ENCODE results near the gene NTSR1.
A peak's percentile ranks its signal among the peaks of the same experiment; 100 is the strongest.

NTSR1 gene

DNA sequence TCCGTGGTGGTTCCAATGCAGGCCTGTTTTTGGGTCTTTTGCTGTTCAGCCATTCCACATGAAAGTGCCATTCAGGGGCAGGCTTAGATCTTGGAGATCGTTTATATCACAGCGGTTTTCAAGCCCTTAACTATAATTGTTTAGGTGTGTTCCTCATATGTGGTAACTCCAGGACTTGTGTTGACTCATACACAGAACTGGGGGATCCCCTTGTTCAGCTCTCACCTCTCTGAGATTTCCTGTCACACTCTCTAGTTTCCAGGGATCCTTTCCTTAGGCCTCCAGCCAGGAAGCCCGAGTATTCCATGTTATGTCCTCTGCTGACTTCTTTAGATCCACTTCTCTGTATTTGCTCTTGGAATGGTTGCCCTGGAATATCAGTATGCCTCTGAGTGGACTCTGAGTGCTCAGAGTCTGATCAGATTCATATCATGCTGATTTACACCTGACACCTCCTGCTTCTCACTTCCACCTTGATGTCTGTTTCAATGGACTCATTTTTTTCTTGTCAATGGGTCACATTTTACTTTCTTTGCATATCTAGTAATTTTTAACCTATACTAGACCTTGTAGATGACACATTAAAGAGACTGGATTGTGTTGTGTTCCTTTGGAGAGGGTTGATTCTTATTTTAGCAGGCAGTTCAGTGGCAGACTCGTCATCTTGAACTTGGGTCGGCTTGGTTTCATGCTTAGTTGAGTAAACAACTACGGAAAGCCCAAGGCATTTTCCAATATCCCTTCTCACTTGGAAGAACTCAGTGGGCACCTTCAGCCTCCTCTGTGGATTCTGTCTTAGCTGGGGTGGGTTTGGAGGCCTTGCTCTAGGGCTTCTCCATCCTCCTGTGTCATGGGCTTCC is 13.1 kb downstream of the NTSR1 start:
- Mint-ChIP-seq H3K27ac (no peak overlapping the region), H3K4me1 (peaks cover 28% of the 10 kb centered on the region), H3K27me3 (no peaks in the 10 kb centered on the region), H3K9me3 (peaks cover 24 to 29% of the 10 kb centered on the region in 2 donors), H3K4me3 (peak overlapping the region in 1 of 2 donors; percentile 5)
- ATAC-seq (peak; percentile 93), DNase-seq (peak in 1 of 2 donors; percentile 25)

DNA sequence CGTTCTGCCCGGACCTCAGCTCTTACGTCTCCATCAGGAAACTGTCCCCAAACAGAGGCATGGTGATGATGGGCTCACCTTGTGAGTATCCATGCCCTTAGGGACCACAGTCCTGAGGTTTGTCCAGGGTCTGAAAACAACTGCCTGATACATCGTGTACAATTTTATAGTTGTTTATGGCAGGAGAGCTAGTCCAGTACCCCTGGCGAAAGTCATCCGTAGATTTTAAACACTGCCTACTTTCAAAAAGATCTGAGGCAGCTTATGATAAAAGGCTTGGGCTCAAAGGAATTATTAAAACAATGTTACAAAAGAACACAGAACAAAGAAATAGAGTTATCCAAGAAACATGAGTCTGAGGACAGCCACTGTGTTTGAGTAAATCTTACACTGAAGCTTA is 14.0 kb downstream of the NTSR1 start:
- Mint-ChIP-seq H3K4me1 (peaks cover 25% of the 10 kb centered on the region), H3K9me3 (peaks cover 24 to 29% of the 10 kb centered on the region in 2 donors), H3K4me3 (no peak overlapping the region), H3K27me3 (no peaks in the 10 kb centered on the region), H3K27ac (no peak overlapping the region)
- DNase-seq = no peak
- ATAC-seq = no peak

GRCh38 chr20:62723351-62723750 is 14.7 kb downstream of the NTSR1 start:
- Mint-ChIP-seq H3K27me3 (no peaks in the 10 kb centered on the region), H3K4me3 (no peak overlapping the region), H3K9me3 (peaks cover 24 to 29% of the 10 kb centered on the region in 2 donors), H3K4me1 (peaks cover 28% of the 10 kb centered on the region), H3K27ac (no peak overlapping the region)
- ATAC-seq (no peak), DNase-seq (no peak)

DNA sequence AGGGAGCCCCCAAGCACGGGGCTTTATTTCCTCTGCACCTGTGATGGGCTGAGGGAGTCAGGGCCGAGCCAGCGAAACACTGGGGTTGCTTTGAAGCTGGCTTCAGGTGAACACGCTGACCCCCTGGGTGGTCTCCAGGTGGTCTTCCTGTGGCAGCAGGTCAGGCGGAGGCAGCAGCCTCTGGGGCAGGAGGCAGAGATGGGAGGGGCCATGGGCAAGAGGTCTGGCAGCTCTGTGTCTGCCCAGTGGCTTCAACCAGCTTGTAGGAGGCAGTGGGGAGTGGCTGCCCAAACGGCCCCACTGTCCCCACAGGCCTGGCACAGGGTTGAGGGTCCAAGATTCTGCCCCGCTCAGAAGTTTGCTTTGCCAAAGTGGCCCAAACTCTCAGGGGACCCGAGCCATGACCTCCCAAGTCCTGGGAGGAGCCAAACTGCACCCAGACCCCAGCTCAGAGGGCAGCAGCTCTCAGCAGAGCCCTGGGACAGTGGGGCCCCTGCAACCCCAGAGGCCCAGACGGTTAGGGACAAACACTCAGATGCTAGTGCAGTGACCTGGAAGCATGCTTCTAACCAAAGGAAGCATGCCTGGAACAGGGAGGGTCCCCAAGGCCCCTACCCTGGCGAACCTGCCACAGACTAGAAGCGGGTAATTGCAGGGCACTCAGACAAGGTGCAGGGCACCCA is 15.3 kb downstream of the NTSR1 start:
- H3K9me3 Mint-ChIP-seq = peaks cover 24 to 29% of the 10 kb centered on the region in 2 donors
- DNase-seq (no peak), ATAC-seq (no peak)
- H3K4me3 Mint-ChIP-seq = no peak overlapping the region
- peaks cover 31% of the 10 kb centered on the region for H3K4me1 Mint-ChIP-seq
- no peak overlapping the region for H3K27ac Mint-ChIP-seq
- H3K27me3 Mint-ChIP-seq = no peaks in the 10 kb centered on the region

DNA sequence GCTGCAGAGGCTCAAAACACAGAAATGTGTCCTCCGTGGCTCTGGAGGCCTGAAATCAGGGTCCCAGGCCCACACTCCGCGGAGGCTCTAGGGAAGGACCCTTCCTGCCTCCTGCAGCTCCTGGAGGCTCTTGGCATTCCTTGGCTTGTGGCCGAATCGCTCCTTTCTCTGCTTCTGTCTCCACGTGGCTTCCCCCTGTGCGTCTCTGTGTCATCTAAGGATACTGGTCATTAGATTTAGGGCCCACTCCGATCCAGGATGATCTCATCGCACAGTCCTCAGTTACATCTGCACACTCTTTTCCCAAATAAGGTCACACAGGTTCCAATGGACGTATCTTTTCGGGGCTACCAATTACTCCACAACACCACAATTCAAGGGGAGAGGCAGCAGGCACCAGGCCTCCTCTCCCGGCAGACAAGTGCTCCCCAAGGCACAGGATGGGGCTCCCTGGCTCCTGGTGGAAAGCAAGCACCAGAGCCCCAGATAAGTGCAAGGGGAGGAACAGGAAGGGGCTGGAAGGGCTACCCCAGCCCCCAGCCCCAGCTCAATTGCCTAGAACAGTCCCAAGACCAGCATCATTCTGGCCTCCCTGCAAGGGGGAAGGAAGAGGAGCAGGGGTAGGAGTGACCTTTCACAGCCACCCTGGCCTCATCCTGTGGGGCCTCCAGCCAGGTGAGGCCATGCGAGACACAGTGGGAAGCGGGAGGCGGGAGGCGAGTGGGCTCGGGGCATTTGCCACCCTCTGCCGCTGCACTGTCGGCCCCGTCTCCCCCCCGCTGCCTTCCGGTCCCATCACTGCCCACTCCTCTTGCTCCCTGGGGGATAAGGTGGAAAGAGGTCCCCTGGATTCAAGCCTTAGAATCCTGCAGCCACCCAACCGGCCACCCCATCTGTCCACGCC is 16.3 kb downstream of the NTSR1 start:
- Mint-ChIP-seq H3K27me3 (no peaks in the 10 kb centered on the region), H3K9me3 (peaks cover 17 to 21% of the 10 kb centered on the region in 2 donors), H3K4me1 (peaks cover 31% of the 10 kb centered on the region), H3K4me3 (no peak overlapping the region), H3K27ac (no peak overlapping the region)
- no peak for DNase-seq
- no peak for ATAC-seq

DNA sequence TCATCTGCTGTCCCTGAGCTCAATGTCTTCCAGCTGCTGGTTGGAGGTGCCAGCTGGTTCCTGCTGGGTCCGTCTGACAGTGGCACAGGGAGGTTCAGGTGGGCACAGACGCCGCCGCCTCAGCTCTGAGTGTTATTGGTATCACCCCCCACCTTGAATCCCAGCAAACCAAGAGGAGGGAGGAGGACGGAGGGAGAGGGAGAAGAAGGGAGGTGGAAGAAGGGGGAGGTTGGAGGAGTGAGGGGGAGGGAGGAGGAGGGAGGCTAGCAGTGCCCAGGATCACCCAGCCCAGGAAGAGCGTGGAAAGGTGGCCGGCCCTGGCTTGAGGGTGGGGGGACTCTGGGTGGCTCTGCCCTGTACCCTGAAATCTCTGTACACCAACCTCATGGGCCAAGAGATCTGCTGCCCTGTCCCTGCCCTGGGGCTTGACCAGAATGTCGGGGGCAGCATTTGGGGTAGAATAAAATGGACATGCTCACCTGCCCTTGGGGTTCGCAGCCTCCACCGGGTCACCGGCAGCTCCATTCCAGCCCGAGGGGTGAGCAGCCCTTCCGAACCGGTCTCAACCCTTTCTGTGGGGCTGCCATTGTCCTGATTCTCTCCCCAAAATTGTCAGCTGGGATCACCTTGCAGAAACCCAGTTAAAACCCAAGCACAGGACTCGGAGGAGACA is 17.1 kb downstream of the NTSR1 start:
- Mint-ChIP-seq H3K27ac (no peak overlapping the region), H3K9me3 (peaks cover 11 to 13% of the 10 kb centered on the region in 2 donors), H3K27me3 (no peaks in the 10 kb centered on the region), H3K4me3 (no peak overlapping the region), H3K4me1 (peaks cover 31% of the 10 kb centered on the region)
- ATAC-seq (no peak), DNase-seq (no peak)

GRCh38 chr20:62726276-62726675 is 17.6 kb downstream of the NTSR1 start:
- DNase-seq = no peak
- Mint-ChIP-seq H3K27me3 (no peaks in the 10 kb centered on the region), H3K9me3 (peaks cover 9 to 10% of the 10 kb centered on the region in 2 donors), H3K4me3 (no peak overlapping the region), H3K27ac (no peak overlapping the region), H3K4me1 (peaks cover 29% of the 10 kb centered on the region)
- no peak for ATAC-seq

- DNase-seq = no peak
Observed at GRCh38 chr20:62726716-62727583, 18.3 kb downstream of the NTSR1 start.

GRCh38 chr20:62727584-62728027 is 19.0 kb downstream of the NTSR1 start:
- Mint-ChIP-seq H3K27me3 (peaks cover 2% of the 10 kb centered on the region), H3K4me3 (peak overlapping the region in 1 of 2 donors; percentile 39), H3K4me1 (peaks cover 18% of the 10 kb centered on the region), H3K27ac (no peak overlapping the region), H3K9me3 (peaks cover 0 to under 1% of the 10 kb centered on the region in 2 donors)
- DNase-seq = no peak
- peak; percentile 20 for ATAC-seq

More at GRCh38 chr20:62726716-62727583, 18.3 kb downstream of the NTSR1 start:
- Mint-ChIP-seq H3K27ac (no peak overlapping the region), H3K4me1 (peaks cover 22% of the 10 kb centered on the region), H3K9me3 (peaks cover 3 to 5% of the 10 kb centered on the region in 2 donors), H3K27me3 (no peaks in the 10 kb centered on the region), H3K4me3 (no peak overlapping the region)
- ATAC-seq = no peak

- DNase-seq (no peak), ATAC-seq (peak; percentile 33)
- Mint-ChIP-seq H3K4me1 (peaks cover 22% of the 10 kb centered on the region), H3K4me3 (peak overlapping the region in 1 of 2 donors; percentile 64), H3K27me3 (peaks cover 7% of the 10 kb centered on the region), H3K9me3 (no peaks in the 10 kb centered on the region), H3K27ac (no peak overlapping the region)
Observed at GRCh38 chr20:62728028-62728780, 19.6 kb downstream of the NTSR1 start.

DNA sequence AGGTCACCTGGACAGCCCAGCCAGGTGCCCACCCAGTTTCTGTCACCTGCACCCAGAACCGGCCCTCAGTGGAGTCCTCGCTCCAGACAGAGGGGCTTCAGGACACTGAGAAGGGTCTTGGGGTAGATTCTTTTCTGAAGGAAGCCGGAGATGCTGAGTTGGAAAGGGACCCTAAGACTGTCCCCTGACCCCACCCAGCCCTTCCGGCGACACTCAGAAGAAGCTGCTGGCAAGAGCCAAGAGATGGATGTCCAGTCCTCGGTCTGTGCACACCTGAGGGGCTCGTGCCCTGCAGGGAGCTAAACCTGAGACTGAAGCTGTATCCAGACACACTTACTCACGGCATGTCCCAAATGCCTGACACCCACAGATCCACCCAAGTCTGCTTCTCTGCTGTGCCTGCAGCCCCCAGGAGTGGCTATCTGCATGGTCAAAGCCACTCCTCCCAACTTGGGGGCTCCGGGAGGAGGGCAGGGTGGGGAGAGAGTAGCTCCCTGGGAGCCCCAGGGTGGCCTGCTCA is 20.2 kb downstream of the NTSR1 start:
- Mint-ChIP-seq H3K4me1 (peaks cover 22% of the 10 kb centered on the region), H3K27me3 (peaks cover 14% of the 10 kb centered on the region), H3K9me3 (no peaks in the 10 kb centered on the region), H3K27ac (no peak overlapping the region), H3K4me3 (no peak overlapping the region)
- DNase-seq (no peak), ATAC-seq (no peak)

GRCh38 chr20:62730481-62730880 is 21.8 kb downstream of the NTSR1 start:
- H3K4me1 Mint-ChIP-seq = peaks cover 30% of the 10 kb centered on the region
- DNase-seq (no peak), ATAC-seq (no peak)
- H3K4me3 Mint-ChIP-seq = no peak overlapping the region
- no peaks in the 10 kb centered on the region for H3K9me3 Mint-ChIP-seq
- H3K27ac Mint-ChIP-seq = peak overlapping the region in 1 of 2 donors; percentile 2
- peaks cover 23% of the 10 kb centered on the region for H3K27me3 Mint-ChIP-seq

DNA sequence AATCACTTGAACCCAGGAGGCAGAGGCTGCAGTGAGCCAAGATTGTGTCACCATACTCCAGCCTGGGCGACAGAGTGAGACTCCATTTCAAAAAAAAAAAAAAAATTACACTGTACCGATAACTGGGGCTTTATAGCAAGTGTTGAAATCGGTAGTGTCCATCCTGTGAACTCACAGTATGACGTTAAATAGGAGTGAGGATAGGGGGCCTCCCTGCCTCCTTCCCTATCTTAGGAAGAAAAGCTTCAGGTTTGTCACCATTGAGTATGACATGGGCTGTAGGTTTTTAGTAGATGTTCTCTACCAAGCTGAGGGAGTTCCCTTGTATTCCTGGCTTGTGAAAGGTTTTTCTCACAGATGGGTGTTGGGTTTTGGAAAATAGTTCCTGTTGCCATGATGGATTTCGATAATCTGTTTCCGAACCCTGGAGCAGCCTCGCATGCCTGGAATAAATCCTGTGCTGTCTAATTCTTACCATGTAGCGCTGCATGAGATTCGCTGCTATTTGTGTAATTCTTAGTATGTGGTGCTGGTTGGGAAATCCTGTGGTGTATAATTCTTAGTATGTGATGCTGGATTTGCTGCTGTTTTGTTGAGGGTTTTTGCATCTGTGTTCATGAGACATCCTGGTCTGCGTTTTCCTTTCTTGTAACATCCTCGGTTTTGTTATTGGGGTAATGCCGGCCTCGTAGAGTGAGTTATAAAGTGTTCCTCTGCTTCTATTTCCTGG is 23.6 kb downstream of the NTSR1 start:
- Mint-ChIP-seq H3K27ac (no peak overlapping the region), H3K4me1 (peaks cover 36% of the 10 kb centered on the region)
- ATAC-seq = no peak

More for the DNA sequence above, 23.6 kb downstream of the NTSR1 start:
- Mint-ChIP-seq H3K9me3 (no peaks in the 10 kb centered on the region), H3K27me3 (peaks cover 24% of the 10 kb centered on the region), H3K4me3 (no peak overlapping the region)
- DNase-seq = no peak
